ENCODE results near the gene TXNDC8. TPM values are rescaled to one million over a fixed set of nuclear protein-coding genes. Genes with fewer than 3 reads are reported as not detected.

The TXNDC8 gene
- total RNA-seq, 2 experiments from 2014 or later, result not detected

GRCh38 chr9:110282739-110283081 is 55.0 kb downstream of the TXNDC8 start:
- H3K36me3 Mint-ChIP-seq, result no peaks in the 10 kb centered on the region
- peaks cover 3% of the 10 kb centered on the region for H3K27me3 Mint-ChIP-seq
- no peak overlapping the region for H3K4me3 Mint-ChIP-seq
- CTCF ChIA-PET, result no interaction called here
- DNase-seq (no peak), ATAC-seq (no peak)
- H3K27ac Mint-ChIP-seq, result no peak overlapping the region
- H3K9me3 Mint-ChIP-seq (ENCODE audit: low read depth), result no peaks in the 10 kb centered on the region
- no peaks in the 10 kb centered on the region for H3K4me1 Mint-ChIP-seq

GRCh38 chr9:110282018-110282738 is 55.5 kb downstream of the TXNDC8 start:
- Mint-ChIP-seq H3K4me1 (no peaks in the 10 kb centered on the region), H3K9me3 (ENCODE audit: low read depth) (no peaks in the 10 kb centered on the region), H3K4me3 (no peak overlapping the region), H3K27ac (no peak overlapping the region), H3K27me3 (peaks cover 3% of the 10 kb centered on the region), H3K36me3 (no peaks in the 10 kb centered on the region)
- ATAC-seq (no peak), DNase-seq (no peak)
- CTCF ChIA-PET, result no interaction called here

GRCh38 chr9:110278080-110278707 is 59.5 kb downstream of the TXNDC8 start:
- H3K4me3 Mint-ChIP-seq, result no peak overlapping the region
- DNase-seq (no peak), ATAC-seq (no peak)
- peaks cover 5% of the 10 kb centered on the region for H3K27me3 Mint-ChIP-seq
- H3K36me3 Mint-ChIP-seq, result no peaks in the 10 kb centered on the region
- H3K27ac Mint-ChIP-seq, result no peak overlapping the region
- no peaks in the 10 kb centered on the region for H3K4me1 Mint-ChIP-seq
- H3K9me3 Mint-ChIP-seq (ENCODE audit: low read depth), result no peaks in the 10 kb centered on the region
- CTCF ChIA-PET, result no interaction called here

GRCh38 chr9:110276781-110277180 is 60.9 kb downstream of the TXNDC8 start:
- Mint-ChIP-seq H3K27me3 (peaks cover 12% of the 10 kb centered on the region), H3K36me3 (no peaks in the 10 kb centered on the region), H3K4me1 (no peaks in the 10 kb centered on the region), H3K4me3 (no peak overlapping the region), H3K27ac (no peak overlapping the region), H3K9me3 (ENCODE audit: low read depth) (no peaks in the 10 kb centered on the region)
- DNase-seq (no peak), ATAC-seq (no peak)
- CTCF ChIA-PET, result no interaction called here

- Mint-ChIP-seq H3K9me3 (ENCODE audit: low read depth) (no peaks in the 10 kb centered on the region), H3K4me3 (no peak overlapping the region), H3K4me1 (no peaks in the 10 kb centered on the region), H3K27me3 (peaks cover 14% of the 10 kb centered on the region), H3K27ac (no peak overlapping the region), H3K36me3 (no peaks in the 10 kb centered on the region)
- no peak for DNase-seq
- CTCF ChIA-PET, result no interaction called here
- ATAC-seq, result no peak
These were observed 67.3 kb downstream of the TXNDC8 start for GRCh38 chr9:110270211-110270995.

GRCh38 chr9:110266795-110267194 is 70.9 kb downstream of the TXNDC8 start:
- CTCF ChIA-PET, result no interaction called here
- Mint-ChIP-seq H3K27ac (no peak overlapping the region), H3K4me1 (no peaks in the 10 kb centered on the region), H3K4me3 (no peak overlapping the region), H3K27me3 (peaks cover 22% of the 10 kb centered on the region), H3K9me3 (ENCODE audit: low read depth) (no peaks in the 10 kb centered on the region), H3K36me3 (no peaks in the 10 kb centered on the region)
- DNase-seq, result no peak
- ATAC-seq, result no peak

- Mint-ChIP-seq H3K9me3 (ENCODE audit: low read depth) (no peaks in the 10 kb centered on the region), H3K4me3 (no peak overlapping the region), H3K27me3 (peaks cover 24% of the 10 kb centered on the region), H3K27ac (no peak overlapping the region), H3K4me1 (peaks cover 17% of the 10 kb centered on the region), H3K36me3 (no peaks in the 10 kb centered on the region)
- DNase-seq (no peak), ATAC-seq (no peak)
- CTCF ChIA-PET, result no interaction called here
These were observed 76.0 kb downstream of the TXNDC8 start for GRCh38 chr9:110261632-110262031.

- CTCF ChIA-PET, result no interaction called here
- no peaks in the 10 kb centered on the region for H3K36me3 Mint-ChIP-seq
- H3K27ac Mint-ChIP-seq, result no peak overlapping the region
- H3K27me3 Mint-ChIP-seq, result peaks cover 24% of the 10 kb centered on the region
- DNase-seq (no peak), ATAC-seq (no peak)
- no peaks in the 10 kb centered on the region for H3K9me3 Mint-ChIP-seq (ENCODE audit: low read depth)
- peaks cover 17% of the 10 kb centered on the region for H3K4me1 Mint-ChIP-seq
- H3K4me3 Mint-ChIP-seq, result no peak overlapping the region
These were observed 76.8 kb downstream of the TXNDC8 start for GRCh38 chr9:110260911-110261310.

- DNase-seq (no peak), ATAC-seq (no peak)
- H3K4me3 Mint-ChIP-seq, result no peak overlapping the region
- H3K27me3 Mint-ChIP-seq, result peaks cover 20% of the 10 kb centered on the region
- H3K36me3 Mint-ChIP-seq, result peaks cover 2% of the 10 kb centered on the region
- H3K4me1 Mint-ChIP-seq, result peaks cover 21% of the 10 kb centered on the region
- CTCF ChIA-PET, result no interaction called here
- no peak overlapping the region for H3K27ac Mint-ChIP-seq
- no peaks in the 10 kb centered on the region for H3K9me3 Mint-ChIP-seq (ENCODE audit: low read depth)
These were observed 78.1 kb downstream of the TXNDC8 start for GRCh38 chr9:110259566-110259965.

GRCh38 chr9:110258690-110259091 is 79.0 kb downstream of the TXNDC8 start:
- ATAC-seq, result no peak
- Mint-ChIP-seq H3K9me3 (ENCODE audit: low read depth) (no peaks in the 10 kb centered on the region), H3K27me3 (peaks cover 16% of the 10 kb centered on the region), H3K27ac (no peak overlapping the region), H3K4me1 (peaks cover 30% of the 10 kb centered on the region), H3K36me3 (peaks cover 4% of the 10 kb centered on the region), H3K4me3 (no peak overlapping the region)
- no peak for DNase-seq
- CTCF ChIA-PET, result no interaction called here

- Mint-ChIP-seq H3K27ac (peak overlapping the region; percentile 97), H3K4me3 (peak overlapping the region; percentile 93), H3K4me1 (peaks cover 38% of the 10 kb centered on the region), H3K36me3 (peaks cover 7% of the 10 kb centered on the region), H3K27me3 (peaks cover 12% of the 10 kb centered on the region), H3K9me3 (ENCODE audit: low read depth) (no peaks in the 10 kb centered on the region)
- CTCF ChIA-PET, result interaction anchor here (0.7 to 1.3 kb wide), 3 partner anchors 11 to 101 kb away, joined by 3 to 4 read pairs (median 4); no protein-coding TSS in a partner anchor
- DNase-seq, result no peak
- ATAC-seq, result no peak
These were observed 79.7 kb downstream of the TXNDC8 start for GRCh38 chr9:110257956-110258355.

- peaks cover 44% of the 10 kb centered on the region for H3K4me1 Mint-ChIP-seq
- CTCF ChIA-PET, result interaction anchor here (0.6 to 1.3 kb wide), 3 partner anchors 12 to 192 kb away, joined by 3 to 4 read pairs (median 4); no protein-coding TSS in a partner anchor
These were observed 80.4 kb downstream of the TXNDC8 start for GRCh38 chr9:110257097-110257841.

More at GRCh38 chr9:110257097-110257841, 80.4 kb downstream of the TXNDC8 start:
- Mint-ChIP-seq H3K27me3 (peaks cover 9% of the 10 kb centered on the region), H3K36me3 (peaks cover 11% of the 10 kb centered on the region), H3K27ac (peak overlapping the region; percentile 97), H3K4me3 (peak overlapping the region; percentile 93), H3K9me3 (ENCODE audit: low read depth) (no peaks in the 10 kb centered on the region)
- peak; percentile 46 for DNase-seq
- ATAC-seq, result no peak

Measured in activated CD8-positive, alpha-beta memory T cell treated with anti-CD3 and anti-CD28 coated beads, Interleukin-2, amount 10 ng/mL, durations not matched to agents 7 days and 5 days (primary cell).